Measurements from ENCODE around the gene NDUFAF3. TPM values are rescaled to one million over a fixed set of nuclear protein-coding genes. Genes with fewer than 3 reads are reported as not detected.

Gene NDUFAF3, protein sequence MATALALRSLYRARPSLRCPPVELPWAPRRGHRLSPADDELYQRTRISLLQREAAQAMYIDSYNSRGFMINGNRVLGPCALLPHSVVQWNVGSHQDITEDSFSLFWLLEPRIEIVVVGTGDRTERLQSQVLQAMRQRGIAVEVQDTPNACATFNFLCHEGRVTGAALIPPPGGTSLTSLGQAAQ
- 26.5 and 43.3 TPM in 2 replicates for total RNA-seq (2012; rRNA removed)
- 112 and 137 TPM in 2 replicates for polyA plus RNA-seq (2012; rRNA removed)
- polyA plus RNA-seq (2012; cell fraction: cytosol; rRNA removed) = 38.6 and 96.1 TPM in 2 replicates
- polyA plus RNA-seq (2012; cell fraction: nucleus; rRNA removed; ENCODE audit: low replicate concordance) = 22.8 and 47.7 TPM in 2 replicates
- Bru-seq, nascent RNA = percentile 61 among the genes with signal in this experiment
- BruChase-seq, experiment 1, labeled RNA remaining after a 6-hour chase = percentile 75 among the genes with signal in this experiment
- percentile 62 among the genes with signal in this experiment for BruChase-seq, experiment 2, labeled RNA remaining after a 2-hour chase
- long read RNA-seq, transcript NDUFAF3-202 (5 exons, 2,012 nt) = major isoform, 54 of 76 reads
- long read RNA-seq, partial matches to known transcripts = 1 of 76 reads
- long read RNA-seq, other reads (novel, unspliced or antisense) = 17 of 76 reads

DNA sequence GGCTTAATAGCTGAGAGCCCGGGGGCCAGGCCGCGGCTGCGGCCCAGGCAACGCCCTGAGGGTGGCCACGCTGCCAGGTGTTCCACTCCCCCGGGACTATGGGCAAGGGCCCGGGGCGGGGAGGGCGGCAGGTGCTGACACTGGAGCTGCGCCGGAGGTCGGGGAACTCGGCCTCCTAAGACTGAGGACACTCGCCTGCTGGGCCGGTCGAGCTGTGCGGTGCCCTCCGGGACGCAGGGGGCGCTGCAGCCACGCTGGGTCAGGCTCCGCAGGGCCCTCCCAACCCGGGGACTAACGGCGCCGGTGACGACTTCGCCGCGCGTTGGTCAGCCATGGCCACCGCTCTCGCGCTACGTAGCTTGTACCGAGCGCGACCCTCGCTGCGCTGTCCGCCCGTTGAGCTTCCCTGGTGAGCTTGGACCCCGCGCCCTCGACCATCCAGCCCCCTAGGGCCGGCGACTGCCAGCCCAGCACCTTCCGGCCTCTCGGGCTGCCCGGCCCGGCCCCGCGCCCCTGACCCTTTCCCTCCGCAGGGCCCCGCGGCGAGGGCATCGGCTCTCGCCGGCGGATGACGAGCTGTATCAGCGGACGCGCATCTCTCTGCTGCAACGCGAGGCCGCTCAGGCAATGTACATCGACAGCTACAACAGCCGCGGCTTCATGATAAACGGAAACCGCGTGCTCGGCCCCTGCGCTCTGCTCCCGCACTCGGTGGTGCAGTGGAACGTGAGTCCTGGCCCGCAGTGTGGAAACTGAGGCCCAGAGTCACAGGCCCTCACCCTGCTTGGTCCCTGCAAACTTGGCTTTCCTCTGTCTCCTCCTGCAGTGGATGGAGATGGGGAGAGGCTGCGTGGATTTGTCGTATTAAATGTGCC, at the start of gene NDUFAF3:
Gene NDUFAF3 (plus strand): TSS at position 309 of the 875 bp plus-strand sequence. CDS start 24 bp downstream, at position 333.
- Histone ChIP-seq H3K9me1 (ENCODE audit: insufficient read depth, low read length) (peaks cover 21% of the 10 kb centered on the region), H2BK15ac (ENCODE audit: low read depth, low read length) (0 out of 3 replicates have a peak within 1 kb of the TSS, but pooled peaks have one; percentile 25), H3K4me2 (ENCODE audit: low read depth, low read length) (peak within 1 kb of the TSS; percentile 84), H4K20me1 (ENCODE audit: insufficient read depth, low read length) (peaks cover 20% of the 10 kb centered on the region), H3K27me3 (ENCODE audit: control insufficient read depth, insufficient read depth, low read length) (no peaks in the 10 kb centered on the region), H2AFZ (replicated peaks; ENCODE audit: low read length, poor library complexity) (peak within 1 kb of the TSS; percentile 94), H4K91ac (ENCODE audit: insufficient read depth, low read depth, low read length) (peak within 1 kb of the TSS; percentile 57), H2AK5ac (ENCODE audit: low read depth, low read length) (peak within 1 kb of the TSS; percentile 97), H2BK5ac (ENCODE audit: low read depth, low read length, poor library complexity, severe bottlenecking) (peak within 1 kb of the TSS; percentile 93), H3K9me3 (ENCODE audit: control insufficient read depth, insufficient read depth, low read length) (no peaks in the 10 kb centered on the region), H4K5ac (ENCODE audit: low read depth, low read length) (peak within 1 kb of the TSS; percentile 40), H3K4me3 (ENCODE audit: insufficient read depth, low read depth, low read length) (peak within 1 kb of the TSS; percentile 84), H3K4ac (ENCODE audit: low read depth, low read length) (peak within 1 kb of the TSS; percentile 92), H4K8ac (ENCODE audit: low read depth in 2 of 2, low read length in 2 of 2) (peak within 1 kb of the TSS; percentile 90 to 91), H3K56ac (ENCODE audit: extremely low read depth, insufficient read depth, low read length) (peak within 1 kb of the TSS; percentile 58), H3K9ac (ENCODE audit: low read depth, low read length) (peak within 1 kb of the TSS; percentile 90), H3K18ac (ENCODE audit: low read depth, low read length) (no peak within 1 kb of the TSS), H2BK120ac (ENCODE audit: low read depth, low read length) (peak within 1 kb of the TSS; percentile 57), H3K79me1 (ENCODE audit: low read depth in 1 of 2, low read length in 2 of 2) (peaks cover 27 to 84% of the 10 kb centered on the region in 2 experiments; a peak in 3 of 4 replicates), H2BK20ac (ENCODE audit: low read depth, low read length) (no peak within 1 kb of the TSS), H3K23ac (ENCODE audit: low read depth, low read length) (peak within 1 kb of the TSS; percentile 85), H3K27ac (ENCODE audit: insufficient read depth, low read length) (peak within 1 kb of the TSS; percentile 93), H2AK9ac (replicated peaks; ENCODE audit: low read depth, low read length, poor library complexity) (peak within 1 kb of the TSS; percentile 99), H3K36me3 (ENCODE audit: control insufficient read depth, insufficient read depth, low read length) (peaks cover 32% of the 10 kb centered on the region), H3K4me1 (ENCODE audit: control insufficient read depth, insufficient read depth, low read length) (peaks cover 10% of the 10 kb centered on the region), H3K14ac (replicated peaks; ENCODE audit: low read depth, low read length) (peak within 1 kb of the TSS; percentile 94)
- POLR2A ChIA-PET (ENCODE audit: unreplicated experiment) = interaction anchor here (1.0 to 3.8 kb wide), 4 partner anchors 12 to 84 kb away, joined by 3 to 25 read pairs (median 4); partner anchors contain the start of gene QRICH1
- 1% methylated on average over 63 of the region's 83 CpGs; no CpG with 5 or more reads in 1 of the 2 experiments for WGBS, 2 experiments (ENCODE audit: extremely low coverage in 2 of 2, insufficient read length in 1 of 2)
- CTCF ChIA-PET = interaction anchor here (0.5 to 1.1 kb wide), 7 partner anchors 10 to 472 kb away, joined by 3 to 7 read pairs (median 5); partner anchors contain the start of genes P4HTM and WDR6
- in situ Hi-C loops (cut with MboI; ENCODE audit: low sequenced_read_pairs) = no loop called here
- intact Hi-C loops (cut with micrococcal nuclease) = loop anchor here (2.0 to 5.0 kb wide), 2 partner anchors 33 to 70 kb away; partner anchors contain the start of gene QRICH1
- BruUV-seq (replicated peaks) = TSS peak; percentile 82
- dilution Hi-C loops (cut with HindIII; ENCODE audit: low sequenced_read_pairs, unreplicated experiment) = no loop called here
- DNase-seq (peak; percentile 92), ATAC-seq (ENCODE audit: low read depth) (peak; percentile 74)
- TF ChIP-seq, protein P1, sequence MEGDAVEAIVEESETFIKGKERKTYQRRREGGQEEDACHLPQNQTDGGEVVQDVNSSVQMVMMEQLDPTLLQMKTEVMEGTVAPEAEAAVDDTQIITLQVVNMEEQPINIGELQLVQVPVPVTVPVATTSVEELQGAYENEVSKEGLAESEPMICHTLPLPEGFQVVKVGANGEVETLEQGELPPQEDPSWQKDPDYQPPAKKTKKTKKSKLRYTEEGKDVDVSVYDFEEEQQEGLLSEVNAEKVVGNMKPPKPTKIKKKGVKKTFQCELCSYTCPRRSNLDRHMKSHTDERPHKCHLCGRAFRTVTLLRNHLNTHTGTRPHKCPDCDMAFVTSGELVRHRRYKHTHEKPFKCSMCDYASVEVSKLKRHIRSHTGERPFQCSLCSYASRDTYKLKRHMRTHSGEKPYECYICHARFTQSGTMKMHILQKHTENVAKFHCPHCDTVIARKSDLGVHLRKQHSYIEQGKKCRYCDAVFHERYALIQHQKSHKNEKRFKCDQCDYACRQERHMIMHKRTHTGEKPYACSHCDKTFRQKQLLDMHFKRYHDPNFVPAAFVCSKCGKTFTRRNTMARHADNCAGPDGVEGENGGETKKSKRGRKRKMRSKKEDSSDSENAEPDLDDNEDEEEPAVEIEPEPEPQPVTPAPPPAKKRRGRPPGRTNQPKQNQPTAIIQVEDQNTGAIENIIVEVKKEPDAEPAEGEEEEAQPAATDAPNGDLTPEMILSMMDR (conservative IDR thresholded peaks at IDR 0.05; ENCODE audit: low read depth, low read length) = peak; percentile 96
- TF ChIP-seq NFE2L2 (IDR thresholded peaks at IDR 0.05; ENCODE audit: low read depth, low read length) (no peak), MAZ (IDR thresholded peaks at IDR 0.05; ENCODE audit: borderline replicate concordance, low read depth, low read length) (peak; percentile 85; the same call in 1 of the 2 replicates), RFX5 (IDR thresholded peaks at IDR 0.05; ENCODE audit: low read depth, low read length) (no peak), POLR2A (IDR thresholded peaks at IDR 0.05; ENCODE audit: low read depth, low read length) (peak; percentile 40; the same call in 1 of the 2 replicates), RCOR1 (IDR thresholded peaks at IDR 0.05; ENCODE audit: insufficient replicate concordance, low read length) (no peak), FOS (IDR thresholded peaks at IDR 0.05; ENCODE audit: low read depth, low read length) (no peak), BHLHE40 (IDR thresholded peaks at IDR 0.05; ENCODE audit: low read depth, low read length) (no peak)
- TF ChIP-seq, protein P2, sequence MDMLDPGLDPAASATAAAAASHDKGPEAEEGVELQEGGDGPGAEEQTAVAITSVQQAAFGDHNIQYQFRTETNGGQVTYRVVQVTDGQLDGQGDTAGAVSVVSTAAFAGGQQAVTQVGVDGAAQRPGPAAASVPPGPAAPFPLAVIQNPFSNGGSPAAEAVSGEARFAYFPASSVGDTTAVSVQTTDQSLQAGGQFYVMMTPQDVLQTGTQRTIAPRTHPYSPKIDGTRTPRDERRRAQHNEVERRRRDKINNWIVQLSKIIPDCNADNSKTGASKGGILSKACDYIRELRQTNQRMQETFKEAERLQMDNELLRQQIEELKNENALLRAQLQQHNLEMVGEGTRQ (IDR thresholded peaks at IDR 0.05; ENCODE audit: low read depth, low read length) = no peak

All from IMR-90 (cell line).